Measurements from ENCODE around the gene TBC1D14.

TBC1D14 gene

DNA sequence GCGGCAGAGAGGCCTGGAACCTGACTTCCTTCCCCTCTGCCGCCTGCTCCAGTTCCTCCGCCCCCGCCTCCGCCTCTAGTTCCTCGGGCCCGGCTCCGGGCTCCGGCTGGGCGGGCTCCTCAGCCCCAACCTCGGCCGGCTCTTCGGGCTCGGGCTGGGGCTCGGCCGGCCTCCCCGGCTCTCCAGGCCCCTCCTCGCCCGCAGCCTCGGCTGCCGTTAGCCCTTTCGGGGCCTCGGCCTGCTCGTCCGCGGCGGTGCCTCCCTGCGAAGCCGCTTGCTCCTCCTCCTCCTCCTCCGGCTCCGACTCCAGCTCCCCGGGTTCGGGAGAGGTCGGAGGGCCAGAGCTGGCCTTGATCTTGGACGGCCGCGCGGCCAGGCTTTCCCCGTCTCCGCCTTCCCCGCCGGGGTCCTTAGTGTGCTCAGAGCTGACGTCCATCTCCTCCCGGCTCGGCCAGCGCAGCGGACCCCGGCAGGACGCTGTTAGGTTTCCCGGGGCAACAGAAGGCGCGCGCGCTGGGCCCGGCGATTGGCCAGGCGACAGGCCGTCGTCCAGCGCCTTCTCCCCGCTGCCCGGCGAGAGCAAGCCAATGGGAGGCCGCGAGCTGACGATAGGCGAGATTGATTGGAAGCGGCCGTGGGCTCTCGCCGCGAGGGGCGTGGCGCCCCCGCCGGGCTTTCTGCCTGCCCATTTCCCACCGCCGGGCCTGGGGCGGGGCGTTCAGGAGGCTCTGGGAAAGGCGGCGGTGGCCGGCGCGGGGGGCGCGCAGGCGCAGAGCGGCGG, 133.1 kb downstream of the TBC1D14 start:
- Histone ChIP-seq H3K36me3 (ENCODE audit: control insufficient read depth, insufficient read depth, low read length) (no peaks in the 10 kb centered on the region; the same call in 1 of the 2 replicates), H3K27me3 (replicated peaks; ENCODE audit: control insufficient read depth, insufficient read depth, low read length) (no peaks in the 10 kb centered on the region), H3K4me3 (replicated peaks; ENCODE audit: low read depth, low read length) (peak overlapping the region; percentile 73)
- peak; percentile 98 for DNase-seq (ENCODE audit: extremely low read depth, insufficient read length)
- TF ChIP-seq, protein P1, sequence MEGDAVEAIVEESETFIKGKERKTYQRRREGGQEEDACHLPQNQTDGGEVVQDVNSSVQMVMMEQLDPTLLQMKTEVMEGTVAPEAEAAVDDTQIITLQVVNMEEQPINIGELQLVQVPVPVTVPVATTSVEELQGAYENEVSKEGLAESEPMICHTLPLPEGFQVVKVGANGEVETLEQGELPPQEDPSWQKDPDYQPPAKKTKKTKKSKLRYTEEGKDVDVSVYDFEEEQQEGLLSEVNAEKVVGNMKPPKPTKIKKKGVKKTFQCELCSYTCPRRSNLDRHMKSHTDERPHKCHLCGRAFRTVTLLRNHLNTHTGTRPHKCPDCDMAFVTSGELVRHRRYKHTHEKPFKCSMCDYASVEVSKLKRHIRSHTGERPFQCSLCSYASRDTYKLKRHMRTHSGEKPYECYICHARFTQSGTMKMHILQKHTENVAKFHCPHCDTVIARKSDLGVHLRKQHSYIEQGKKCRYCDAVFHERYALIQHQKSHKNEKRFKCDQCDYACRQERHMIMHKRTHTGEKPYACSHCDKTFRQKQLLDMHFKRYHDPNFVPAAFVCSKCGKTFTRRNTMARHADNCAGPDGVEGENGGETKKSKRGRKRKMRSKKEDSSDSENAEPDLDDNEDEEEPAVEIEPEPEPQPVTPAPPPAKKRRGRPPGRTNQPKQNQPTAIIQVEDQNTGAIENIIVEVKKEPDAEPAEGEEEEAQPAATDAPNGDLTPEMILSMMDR (IDR thresholded peaks at IDR 0.05; ENCODE audit: insufficient read depth, low read length, poor library complexity, severe bottlenecking): no peak

DNA sequence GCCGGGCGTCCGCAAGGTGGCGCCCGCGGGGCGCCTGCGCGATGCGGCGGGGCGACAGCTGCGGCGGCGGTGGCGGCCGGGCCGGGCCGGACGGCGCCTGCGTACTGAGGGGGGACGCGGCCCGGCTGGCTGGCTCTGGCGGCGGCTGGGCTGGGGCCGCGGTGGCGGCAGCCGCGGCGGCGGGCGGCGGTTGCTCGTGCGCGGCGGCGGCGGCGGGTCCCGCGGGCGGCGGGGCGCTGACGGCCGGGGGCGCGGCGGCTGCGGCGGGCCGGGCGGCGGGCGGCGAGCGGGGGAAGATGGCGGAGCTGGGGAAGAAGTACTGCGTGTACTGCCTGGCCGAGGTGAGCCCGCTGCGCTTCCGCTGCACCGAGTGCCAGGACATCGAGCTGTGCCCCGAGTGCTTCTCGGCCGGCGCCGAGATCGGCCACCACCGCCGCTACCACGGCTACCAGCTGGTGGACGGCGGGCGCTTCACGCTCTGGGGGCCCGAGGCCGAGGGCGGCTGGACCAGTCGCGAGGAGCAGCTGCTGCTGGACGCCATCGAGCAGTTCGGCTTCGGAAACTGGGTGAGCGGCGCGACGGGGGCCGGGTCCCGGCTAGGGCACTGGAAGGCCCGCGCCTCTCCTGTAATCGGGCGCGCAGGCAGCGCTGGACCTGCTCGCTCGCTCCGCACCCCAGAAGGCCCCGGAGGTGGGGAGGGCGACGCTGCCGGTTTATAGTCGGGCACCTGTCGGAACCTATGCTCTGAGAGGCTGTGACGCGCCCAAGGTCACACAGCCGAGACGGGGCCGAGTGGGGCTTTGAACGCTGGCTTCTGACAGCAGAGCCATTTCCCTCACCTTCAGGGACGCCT, 133.9 kb downstream of the TBC1D14 start, which contains the start of gene TADA2B:
Gene TADA2B (plus strand): TSS at position 89 of the 853 bp plus-strand sequence. CDS start 208 bp downstream, at position 297.
- H3K27me3 ChIP-seq (replicated peaks; ENCODE audit: control insufficient read depth, insufficient read depth, low read length): no peaks in the 10 kb centered on the region
- DNase-seq (ENCODE audit: extremely low read depth, insufficient read length): peak; percentile 80
- TF ChIP-seq, protein P1 (IDR thresholded peaks at IDR 0.05; ENCODE audit: insufficient read depth, low read length, poor library complexity, severe bottlenecking): no peak
- peaks cover 1% of the 10 kb centered on the region for H3K36me3 ChIP-seq (ENCODE audit: control insufficient read depth, insufficient read depth, low read length)
- H3K4me3 ChIP-seq (replicated peaks; ENCODE audit: low read depth, low read length): peak within 1 kb of the TSS; percentile 95

DNA sequence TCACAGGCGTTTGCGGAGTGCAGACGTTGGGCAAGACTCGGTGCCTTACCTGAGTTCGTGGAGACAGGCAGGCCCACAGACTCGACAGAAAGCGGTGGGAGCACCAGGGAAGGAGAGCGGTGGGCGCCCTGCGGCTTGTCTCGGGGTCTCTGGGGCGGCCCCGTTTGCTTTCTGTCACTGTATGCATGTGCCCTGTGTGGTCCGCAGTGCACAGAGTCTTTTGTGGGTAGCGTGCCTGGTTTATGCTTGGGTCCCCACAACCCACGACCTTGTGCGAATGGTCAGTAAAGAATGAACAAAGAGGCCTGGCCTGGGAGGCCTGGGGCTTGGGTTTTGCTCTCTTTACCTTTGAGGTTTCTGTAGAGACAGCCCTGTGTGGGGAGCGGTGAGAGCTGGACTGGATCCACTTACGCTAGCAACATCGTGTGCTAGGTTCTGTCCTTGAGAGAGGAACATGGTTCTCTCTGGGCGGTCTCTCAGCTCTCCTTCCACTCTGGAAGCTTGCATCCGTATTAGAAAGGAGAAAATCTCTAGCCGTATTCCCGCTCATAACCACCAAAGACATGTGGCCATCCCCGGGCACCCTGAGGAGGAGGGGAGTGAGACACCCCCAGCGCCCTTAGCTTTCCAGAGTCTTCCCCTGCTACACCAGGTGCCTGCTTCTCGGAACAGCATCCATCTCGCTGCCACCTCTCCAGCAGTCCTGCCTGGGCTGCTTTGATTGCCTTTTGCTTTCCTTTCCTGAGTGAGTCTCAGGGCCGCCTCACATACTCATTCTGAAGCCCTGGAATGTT, 134.7 kb downstream of the TBC1D14 start:
- TF ChIP-seq, protein P1 (IDR thresholded peaks at IDR 0.05; ENCODE audit: insufficient read depth, low read length, poor library complexity, severe bottlenecking): no peak
- no peak for DNase-seq (ENCODE audit: extremely low read depth, insufficient read length)
- Histone ChIP-seq H3K36me3 (ENCODE audit: control insufficient read depth, insufficient read depth, low read length) (peaks cover 5% of the 10 kb centered on the region), H3K27me3 (replicated peaks; ENCODE audit: control insufficient read depth, insufficient read depth, low read length) (no peaks in the 10 kb centered on the region), H3K4me3 (replicated peaks; ENCODE audit: low read depth, low read length) (peak overlapping the region; percentile 95)

DNA sequence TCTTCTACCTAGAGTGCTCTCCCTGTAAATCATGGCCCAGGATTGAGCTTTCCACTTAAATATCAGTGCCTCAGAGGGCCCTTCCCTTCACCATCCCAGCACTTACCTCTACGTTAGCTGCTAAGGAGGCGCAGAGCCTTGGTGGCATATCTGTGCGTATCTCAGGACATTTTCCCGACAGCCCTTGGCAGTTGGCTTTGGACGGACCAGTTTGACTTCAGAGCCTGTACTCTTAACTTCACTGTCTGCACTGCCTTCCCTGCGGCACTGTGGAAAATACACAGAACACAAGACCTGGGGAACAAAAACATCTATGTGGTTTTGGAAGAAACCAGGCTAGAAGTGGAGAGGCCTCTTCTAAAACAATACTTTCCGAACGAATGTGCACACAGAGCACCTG, 135.9 kb downstream of the TBC1D14 start:
- peak overlapping the region; percentile 95 for H3K4me3 ChIP-seq (replicated peaks; ENCODE audit: low read depth, low read length)
- H3K27me3 ChIP-seq (replicated peaks; ENCODE audit: control insufficient read depth, insufficient read depth, low read length): no peaks in the 10 kb centered on the region
- TF ChIP-seq, protein P1 (IDR thresholded peaks at IDR 0.05; ENCODE audit: insufficient read depth, low read length, poor library complexity, severe bottlenecking): no peak
- DNase-seq (ENCODE audit: extremely low read depth, insufficient read length): no peak
- peaks cover 7% of the 10 kb centered on the region for H3K36me3 ChIP-seq (ENCODE audit: control insufficient read depth, insufficient read depth, low read length)

All from GM06990 (cell line).